K562 (cell line): ENCODE data around the gene HK2. TPM values are rescaled to one million over a fixed set of nuclear protein-coding genes. Genes with fewer than 3 reads are reported as not detected.

ENCODE experiments used
- ATAC-seq: fragments of 200-7000 bp; cut with Tn5 transposase; 3 replicates; pipeline ENCODE4 v1.9.1; 2020; ENCODE audit warnings: moderate library complexity
- Bru-seq: library from RNA; stranded (reverse); fragments of 400-500 nt; gene quantifications from one replicate; lab custom pipeline; 2021; lab: Mats Ljungman, UMichigan
- BruChase-seq, 2 experiments: library from RNA; stranded (reverse); fragments of 400-500 nt; gene quantifications; one replicate each; lab custom pipeline; 2021; lab: Mats Ljungman, UMichigan
- BruUV-seq: library from RNA; stranded (reverse); fragments of 400-500 nt; replicated peaks from 2 replicates; lab custom pipeline; 2021; lab: Mats Ljungman, UMichigan
- CTCF ChIA-PET: fragments of 300-600 bp; formaldehyde crosslinking; extraction: SDS; loops from one replicate; lab custom pipeline; 2021; ENCODE audit warnings: low intra/inter-chr PET ratio; lab: Yijun Ruan, JAX
- POLR2A ChIA-PET: fragments of 300-600, 350-650 bp; sonication (Branson Sonifier 250); formaldehyde crosslinking; extraction: SDS; loops from one replicate; lab custom pipeline; 2021; ENCODE audit warnings: antibody characterized with exemption, inconsistent platforms; lab: Yijun Ruan, JAX
- DNase-seq, 4 experiments: peaks; one replicate each; pipeline versions ENCODE4 v3.0.0 to v3.0.0-alpha.2; 2011 to 2018; ENCODE audit warnings: low spot score in 3 of 4, mixed read lengths in 3 of 4; ENCODE audit errors: extremely low read depth in 1 of 4
- FAIRE-seq: peaks from 2 replicates; lab custom pipeline; 2011; peaks lifted over from hg19 to GRCh38; lab: Jason Lieb, UNC
- H2AFZ ChIP-seq: 2 replicates; pipeline ENCODE4 v1.6.0; 2011; ENCODE audit warnings: low read depth, low read length, control low read depth, inconsistent platforms
- H3K27ac ChIP-seq: fragments of 200-600 bp; 3 replicates; pipeline ENCODE4 v1.8.0; 2011; ENCODE audit warnings: low read depth, mild to moderate bottlenecking, control low read depth, inconsistent platforms, low read length, moderate library complexity, mixed read lengths; ENCODE audit errors: extremely low read depth
- H3K27me3 ChIP-seq, 2 experiments: fragments of 300-600 bp in 1 of 2; 2 replicates in 1 of 2; 3 replicates in 1 of 2; pipeline versions ENCODE4 v1.6.0 to v1.8.0; 2011; ENCODE audit warnings: inconsistent platforms in 2 of 2, low read length in 2 of 2, mild to moderate bottlenecking in 1 of 2, mixed read lengths in 1 of 2, moderate library complexity in 1 of 2; ENCODE audit not compliant: control insufficient read depth in 2 of 2, insufficient read depth in 2 of 2
- H3K36me3 ChIP-seq: fragments of 300-600 bp; 3 replicates; pipeline ENCODE4 v1.8.0; 2011; ENCODE audit warnings: mild to moderate bottlenecking, low read length, inconsistent platforms; ENCODE audit not compliant: control insufficient read depth, insufficient read depth
- H3K4me1 ChIP-seq, 2 experiments: fragments of 200-600 bp in 1 of 2; replicated peaks in 1 of 2; 2 replicates in 1 of 2; 3 replicates in 1 of 2; pipeline versions ENCODE4 v1.5.1 to v1.8.0; 2011; ENCODE audit warnings: inconsistent platforms in 2 of 2, low read length in 2 of 2, mild to moderate bottlenecking in 1 of 2, mixed read lengths in 1 of 2, moderate library complexity in 1 of 2; ENCODE audit not compliant: control insufficient read depth in 2 of 2, insufficient read depth in 2 of 2
- H3K4me2 ChIP-seq: 2 replicates; pipeline ENCODE4 v1.6.1; 2011; ENCODE audit warnings: low read length, control low read depth, inconsistent platforms, mixed read lengths; ENCODE audit not compliant: insufficient read depth
- H3K4me3 ChIP-seq: fragments of 200-600 bp; sonication (generic), shearing (Covaris generic); 2 replicates; pipeline ENCODE4 v1.5.1; 2016; ENCODE audit warnings: control low read depth, inconsistent platforms
- H3K79me2 ChIP-seq: fragments of 200-600 bp; 3 replicates; pipeline ENCODE4 v1.8.0; 2011; ENCODE audit warnings: low read length, inconsistent platforms; ENCODE audit not compliant: control insufficient read depth, insufficient read depth
- H3K9ac ChIP-seq, 2 experiments: 2 replicates each; pipeline versions ENCODE4 v1.6.0 to v1.6.1; 2011; ENCODE audit warnings: low read depth in 2 of 2, low read length in 2 of 2, control low read depth in 1 of 2, inconsistent platforms in 1 of 2, mild to moderate bottlenecking in 1 of 2, mixed read lengths in 1 of 2; ENCODE audit not compliant: insufficient read depth in 1 of 2
- H3K9me1 ChIP-seq: one replicate; pipeline ENCODE4 v1.6.0; 2011; ENCODE audit warnings: inconsistent platforms, mild to moderate bottlenecking, low read length, moderate library complexity; ENCODE audit not compliant: control insufficient read depth, insufficient read depth
- H3K9me3 ChIP-seq: replicated peaks from 2 replicates; pipeline ENCODE4 v1.5.1; 2011; ENCODE audit warnings: low read depth, low read length, inconsistent platforms; ENCODE audit not compliant: control insufficient read depth, insufficient read depth
- H4K20me1 ChIP-seq: replicated peaks from 2 replicates; pipeline ENCODE4 v1.6.1; 2011; ENCODE audit warnings: low read length, inconsistent platforms, mixed read lengths; ENCODE audit not compliant: control insufficient read depth, insufficient read depth
- BRCA1 ChIP-seq, 2 experiments: fragments of 450-650 bp in 1 of 2; sonication (generic) in 1 of 2; formaldehyde crosslinking in 1 of 2; IDR thresholded peaks; 2 replicates each; pipeline versions ENCODE4 v1.5.0 to v1.6.1; 2017 to 2020; ENCODE audit warnings: mild to moderate bottlenecking in 1 of 2, missing genetic modification reagents in 1 of 2
- CBFA2T2 ChIP-seq: fragments of 450-650 bp; conservative IDR thresholded peaks from 2 replicates; pipeline ENCODE4 v1.6.1; 2017; ENCODE audit warnings: mild to moderate bottlenecking
- CTBP1 ChIP-seq: fragments of 450-650 bp; IDR thresholded peaks from 2 replicates; pipeline ENCODE4 v1.6.1; 2016; ENCODE audit warnings: borderline replicate concordance
- EP300 ChIP-seq: IDR thresholded peaks from 2 replicates; pipeline ENCODE4 v1.6.1; 2012; ENCODE audit warnings: low read length, improper control_type of control experiment
- ETV5 ChIP-seq: sonication (generic); formaldehyde crosslinking; IDR thresholded peaks from 2 replicates; pipeline ENCODE4 v1.4.0; 2020; ENCODE audit warnings: low read depth, mild to moderate bottlenecking, missing genetic modification reagents
- HDAC2 ChIP-seq: fragments of 450-650 bp; IDR thresholded peaks from 2 replicates; pipeline ENCODE4 v1.6.1; 2016; ENCODE audit warnings: mild to moderate bottlenecking
- MECOM ChIP-seq: fragments of 250-450 bp; sonication (Bioruptor Pico); IDR thresholded peaks from 2 replicates; pipeline ENCODE4 v1.8.0; 2022; ENCODE audit warnings: inconsistent platforms
- MEIS2 ChIP-seq: fragments of 450-650 bp; IDR thresholded peaks from 2 replicates; pipeline ENCODE4 v1.6.1; 2014; ENCODE audit warnings: mild to moderate bottlenecking; ENCODE audit not compliant: partially characterized antibody
- NR2F6 ChIP-seq: fragments of 450-650 bp; formaldehyde crosslinking; IDR thresholded peaks from 2 replicates; pipeline ENCODE4 v1.4.0; 2020; ENCODE audit warnings: mild to moderate bottlenecking
- POLR2A ChIP-seq: fragments of 450-650 bp; conservative IDR thresholded peaks from 2 replicates; pipeline ENCODE4 v1.6.1; 2016
- SNIP1 ChIP-seq: fragments of 450-650 bp; IDR thresholded peaks from 2 replicates; pipeline ENCODE4 v1.7.1; 2017; ENCODE audit warnings: low read depth, mild to moderate bottlenecking
- SP2 ChIP-seq: IDR thresholded peaks from 2 replicates; pipeline ENCODE4 v1.6.1; 2011; ENCODE audit warnings: mild to moderate bottlenecking, low read depth, low read length, moderate library complexity; ENCODE audit not compliant: poor library complexity, severe bottlenecking; ENCODE audit errors: extremely low read depth
- VEZF1 ChIP-seq: fragments of 200-800 bp; sonication (Bioruptor generic); IDR thresholded peaks from 2 replicates; pipeline ENCODE4 v1.6.1; 2017; ENCODE audit warnings: missing genetic modification characterization, missing compliant biosample characterization
- ZFX ChIP-seq: sonication (generic); formaldehyde crosslinking; IDR thresholded peaks from 2 replicates; pipeline ENCODE4 v1.8.0; 2022; ENCODE audit warnings: mild to moderate bottlenecking, missing genetic modification reagents, moderate library complexity
- ZKSCAN3 ChIP-seq: fragments of 250-450 bp; sonication (Bioruptor Pico); IDR thresholded peaks from 2 replicates; pipeline ENCODE4 v1.4.0; 2020
- ZNF551 ChIP-seq: fragments of 250-450 bp; sonication (Bioruptor Pico); IDR thresholded peaks from 2 replicates; pipeline ENCODE4 v1.5.0; 2021; ENCODE audit warnings: mild to moderate bottlenecking, moderate library complexity
- WGBS: fragments of 100-300 bp; shearing (Covaris generic); methylation state at CpG from one replicate; pipeline ENCODE4 v1.1.6; 2016; ENCODE audit warnings: low coverage, mixed read lengths; ENCODE audit not compliant: insufficient coverage; ENCODE audit errors: missing lambda C conversion rate; 5-methylcytosine and 5-hydroxymethylcytosine counted together
- in situ Hi-C: fragments of 300-500 bp; cut with MboI; formaldehyde crosslinking; loops from 4 replicates; pipeline ENCODE4 v1.15.0; 2018; ENCODE audit warnings: inconsistent platforms, mixed read lengths
- intact Hi-C: fragments of 100-400 bp; cut with micrococcal nuclease; formaldehyde crosslinking; loops from 2 replicates; pipeline ENCODE4 v1.14.2; 2022
- long read RNA-seq, 3 experiments: library from polyadenylated mRNA in 2 of 3; library from RNA in 1 of 3; unstranded in 2 of 3; stranded (forward) in 1 of 3; transcript quantifications; one replicate each; pipeline ENCODE4 v2.0.0, GENCODE V29; 2019 to 2022
- polyA minus RNA-seq, 3 experiments: library from RNA; depleted of rRNA, polyadenylated mRNA; stranded (reverse); fragments of >200 nt; gene quantifications; 2 replicates each; pipeline ENCODE4 v1.2.3, GENCODE V29; 2011
- polyA plus RNA-seq, 8 experiments: library from polyadenylated mRNA; depleted of rRNA in 4 of 8; stranded (reverse) in 5 of 8; unstranded in 3 of 8; fragments of >200 nt; fragmentation: Nextera tagmentation in 2 of 8; fragmentation: Illumina TruSeq in 1 of 8; extraction: Ambion mirVana in 2 of 8; extraction: Trizol in 1 of 8; gene quantifications; 2 replicates each; pipeline versions ENCODE4 v1.2.1 to v1.2.3, GENCODE V29; 2011 to 2014; ENCODE audit warnings: inconsistent platforms in 1 of 8, missing spikeins in 1 of 8
- total RNA-seq, 7 experiments: library from RNA; depleted of rRNA in 6 of 7; stranded (reverse); fragments of >200 nt in 6 of 7; fragmentation: Illumina TruSeq in 2 of 7; extraction: Trizol in 2 of 7; gene quantifications; 2 replicates each; pipeline versions ENCODE4 v1.2.1 to v1.2.3, GENCODE V29; 2011 to 2021; ENCODE audit warnings: low replicate concordance in 1 of 7

The HK2 gene
- 93.6 and 110 TPM in 2 replicates for total RNA-seq (2011; cell fraction: chromatin; rRNA removed; ENCODE audit: low replicate concordance)
- total RNA-seq (2011; cell fraction: nucleolus; rRNA removed): 73.7 and 77.0 TPM in 2 replicates
- total RNA-seq (2011; cell fraction: nucleoplasm; rRNA removed): 56.9 and 66.5 TPM in 2 replicates
- 17.4 and 17.7 TPM in 2 replicates for total RNA-seq (2014; rRNA removed)
- 17.9 and 19.9 TPM in 2 replicates for total RNA-seq (2014; rRNA removed; fragmentation: Illumina TruSeq; extraction: Trizol)
- 17.2 and 17.3 TPM in 2 replicates for total RNA-seq (2015; rRNA removed; fragmentation: Illumina TruSeq; extraction: Trizol)
- total RNA-seq (2021): 40.8 and 42.6 TPM in 2 replicates
- polyA plus RNA-seq (2011; rRNA removed): 38.1 and 56.0 TPM in 2 replicates
- 30.7 and 37.0 TPM in 2 replicates for polyA plus RNA-seq (2011; cell fraction: cytosol; rRNA removed)
- polyA plus RNA-seq (2011; cell fraction: nucleus; rRNA removed): 42.2 and 63.3 TPM in 2 replicates
- polyA plus RNA-seq (2012): 10.0 and 31.3 TPM in 2 replicates
- polyA plus RNA-seq (2014; fragmentation: Illumina TruSeq; extraction: Trizol): 24.3 and 26.4 TPM in 2 replicates
- 1 to 10 TPM; 4.7 to 6.4 TPM for polyA plus RNA-seq (2014; fragmentation: Nextera tagmentation; extraction: Ambion mirVana)
- polyA plus RNA-seq (2014; rRNA removed): 21.3 and 22.3 TPM in 2 replicates
- 141 and 242 TPM in 2 replicates for polyA minus RNA-seq (2011; rRNA and poly(A)+ RNA removed)
- polyA minus RNA-seq (2011; cell fraction: cytosol; rRNA and poly(A)+ RNA removed): 70.3 and 92.1 TPM in 2 replicates
- polyA minus RNA-seq (2011; cell fraction: nucleus; rRNA and poly(A)+ RNA removed): 49.3 and 62.1 TPM in 2 replicates
- Bru-seq, nascent RNA: percentile 85 among the genes with signal in this experiment
- percentile 68 among the genes with signal in this experiment for BruChase-seq, experiment 1, labeled RNA remaining after a 2-hour chase
- BruChase-seq, experiment 2, labeled RNA remaining after a 6-hour chase: percentile 72 among the genes with signal in this experiment
- long read RNA-seq, experiment 1, full-length matches to known transcripts: 30 of 168 reads
- long read RNA-seq, experiment 1, partial matches to known transcripts: 133 of 168 reads
- long read RNA-seq, experiment 1, other reads (novel, unspliced or antisense): 5 of 168 reads
- long read RNA-seq, experiment 2, full-length matches to known transcripts: 1 of 48 reads
- long read RNA-seq, experiment 2, partial matches to known transcripts: 44 of 48 reads
- long read RNA-seq, experiment 2, other reads (novel, unspliced or antisense): 3 of 48 reads
- long read RNA-seq, experiment 3, partial matches to known transcripts: 2 of 2 reads
- long read RNA-seq, experiment 3, other reads (novel, unspliced or antisense): 0 of 2 reads

GRCh38 chr2:74833418-74834233, at the start of gene HK2:
TSS of gene HK2 (plus strand) at chr2:74834127. CDS start at chr2:74834581, 454 bp downstream.
- Histone ChIP-seq H2AFZ (peak within 1 kb of the TSS; percentile 81), H3K27ac (peak within 1 kb of the TSS; percentile 83), H3K4me2 (peak within 1 kb of the TSS; percentile 89), H3K9ac (peak within 1 kb of the TSS; percentile 78 to 97), H3K9me1 (peaks cover 6% of the 10 kb centered on the region), H3K4me1 (peaks cover 29 to 44% of the 10 kb centered on the region in 2 experiments; a peak in 4 of 5 replicates), H3K27me3 (no peaks in the 10 kb centered on the region; a peak in 1 of 5 replicates), H4K20me1 (peaks cover 26% of the 10 kb centered on the region), H3K4me3 (peak within 1 kb of the TSS; percentile 75), H3K9me3 (no peaks in the 10 kb centered on the region), H3K79me2 (peaks cover 46% of the 10 kb centered on the region), H3K36me3 (peaks cover 11% of the 10 kb centered on the region; the same call in 2 of the 3 replicates)
- in situ Hi-C loops (no loop called here), intact Hi-C loops (no loop called here)
- POLR2A ChIA-PET: interaction anchor here (2.3 kb wide), 1 partner anchor 10 kb away, joined by 11 read pairs; no protein-coding TSS in a partner anchor
- CTCF ChIA-PET: no interaction called here
- WGBS: 5% methylated on average over 34 of the region's 67 CpGs
- ATAC-seq (peak; percentile 90), DNase-seq (peak; percentile 92 to 99 (median 99)), FAIRE-seq (peak; percentile 11)
- no TSS peak for BruUV-seq
- TF ChIP-seq SNIP1 (no peak), NR2F6 (no peak), ZFX (CRISPR knock-in tag) (0 out of 2 replicates have a peak, but pooled peaks have one; percentile 22), VEZF1 (peak; percentile 93), ZKSCAN3 (no peak), EP300 (no peak), ZNF551 (CRISPR knock-in tag) (no peak), SP2 (no peak), BRCA1 (IDR thresholded peaks at IDR 0.05) (no peak), BRCA1 (CRISPR knock-in tag; IDR thresholded peaks at IDR 0.05) (no peak), CTBP1 (no peak; the same call in 1 of the 2 replicates), CBFA2T2 (no peak), POLR2A (peak; percentile 70), MECOM (CRISPR knock-in tag) (0 out of 2 replicates have a peak, but pooled peaks have one; percentile 40), MEIS2 (peak; percentile 32), ETV5 (0 out of 2 replicates have a peak, but pooled peaks have one; percentile 42), HDAC2 (peak; percentile 24; the same call in 1 of the 2 replicates)
